ENCODE measurements around the gene GLYAT. TPM values are rescaled to one million over a fixed set of nuclear protein-coding genes. Genes with fewer than 3 reads are reported as not detected.

GLYAT gene
- total and polyA plus RNA-seq, 10 donors: not detected

DNA sequence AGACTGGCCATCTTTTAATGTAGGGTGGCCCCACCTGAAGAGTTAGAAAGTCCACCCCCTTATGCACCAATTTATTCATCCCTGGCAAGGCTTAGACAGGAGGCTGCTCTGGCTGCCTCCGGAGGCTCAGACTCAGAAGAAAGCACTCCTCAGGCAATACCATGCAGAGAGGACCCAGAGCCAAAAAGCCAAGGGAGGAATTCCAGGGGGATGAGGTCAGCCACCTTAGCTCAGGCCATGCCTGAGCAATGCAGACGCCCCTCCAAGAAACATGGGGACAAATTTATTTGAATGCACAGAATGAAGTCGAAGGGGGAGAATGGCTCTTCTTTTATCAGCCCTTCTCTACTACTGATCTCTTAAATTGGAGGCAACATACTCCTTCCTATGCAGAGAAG, 39.7 kb upstream of the GLYAT start:
- TF ChIP-seq POLR2A (IDR thresholded peaks at IDR 0.05): no peak
- no peak for TF ChIP-seq POLR2AphosphoS5 (IDR thresholded peaks at IDR 0.05)
- TF ChIP-seq, protein P1, sequence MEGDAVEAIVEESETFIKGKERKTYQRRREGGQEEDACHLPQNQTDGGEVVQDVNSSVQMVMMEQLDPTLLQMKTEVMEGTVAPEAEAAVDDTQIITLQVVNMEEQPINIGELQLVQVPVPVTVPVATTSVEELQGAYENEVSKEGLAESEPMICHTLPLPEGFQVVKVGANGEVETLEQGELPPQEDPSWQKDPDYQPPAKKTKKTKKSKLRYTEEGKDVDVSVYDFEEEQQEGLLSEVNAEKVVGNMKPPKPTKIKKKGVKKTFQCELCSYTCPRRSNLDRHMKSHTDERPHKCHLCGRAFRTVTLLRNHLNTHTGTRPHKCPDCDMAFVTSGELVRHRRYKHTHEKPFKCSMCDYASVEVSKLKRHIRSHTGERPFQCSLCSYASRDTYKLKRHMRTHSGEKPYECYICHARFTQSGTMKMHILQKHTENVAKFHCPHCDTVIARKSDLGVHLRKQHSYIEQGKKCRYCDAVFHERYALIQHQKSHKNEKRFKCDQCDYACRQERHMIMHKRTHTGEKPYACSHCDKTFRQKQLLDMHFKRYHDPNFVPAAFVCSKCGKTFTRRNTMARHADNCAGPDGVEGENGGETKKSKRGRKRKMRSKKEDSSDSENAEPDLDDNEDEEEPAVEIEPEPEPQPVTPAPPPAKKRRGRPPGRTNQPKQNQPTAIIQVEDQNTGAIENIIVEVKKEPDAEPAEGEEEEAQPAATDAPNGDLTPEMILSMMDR (IDR thresholded peaks at IDR 0.05 in 8 of 11, conservative IDR thresholded peaks at IDR 0.05 in 3 of 11): no peak
- Histone ChIP-seq H3K9me3 (no peaks in the 10 kb centered on the region), H3K27ac (no peak overlapping the region), H3K4me3 (no peak overlapping the region), H3K36me3 (no peaks in the 10 kb centered on the region), H3K4me1 (no peaks in the 10 kb centered on the region), H3K27me3 (replicated peaks in 1 of 7) (no peaks in the 10 kb centered on the region)
- WGBS, 5 donors: 80 to 88% (median 81%) methylated on average over 3 of the region's 3 CpGs
- intact Hi-C loops (cut with DNase I; ENCODE audit: low total_unique reads): no loop called here
- no peak for DNase-seq

DNA sequence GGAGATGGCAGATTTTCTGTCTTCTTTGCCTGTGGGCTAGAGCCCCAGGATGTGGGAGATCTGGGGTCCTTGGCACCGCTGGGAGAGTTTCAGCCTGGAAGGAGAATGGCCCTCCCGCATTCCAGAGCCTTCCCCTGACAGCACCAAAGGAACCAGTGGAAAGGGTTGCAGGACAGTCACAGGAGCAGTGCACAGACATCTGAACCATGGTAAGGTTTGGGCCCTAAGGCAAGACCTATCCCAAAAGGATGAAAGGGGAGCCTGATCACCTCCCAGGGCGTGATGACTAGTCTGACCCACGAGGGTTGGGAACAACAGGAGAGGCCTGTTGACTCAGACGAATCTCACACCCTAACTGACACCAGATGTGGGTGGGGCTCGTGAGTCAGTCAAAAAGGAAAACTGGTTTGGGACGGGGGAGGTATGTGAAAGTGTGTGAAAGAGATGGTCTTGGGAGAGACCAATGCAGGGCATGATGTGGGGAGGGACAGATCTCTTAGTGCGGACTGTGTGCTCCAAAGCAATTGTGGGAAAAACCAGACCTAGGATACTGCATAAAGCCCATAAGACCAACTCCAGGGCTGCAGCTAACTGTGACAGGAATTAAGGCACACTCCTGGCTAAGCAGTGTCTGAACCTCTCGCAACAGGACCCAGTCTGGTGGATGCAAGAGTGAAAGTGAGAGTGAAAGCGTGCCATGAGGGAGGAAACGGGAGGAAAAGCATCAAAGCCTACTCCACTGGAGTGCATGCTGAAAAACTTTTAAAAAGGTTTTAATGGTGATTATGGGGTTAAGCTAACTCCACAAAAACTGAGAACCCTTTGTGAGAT, 39.1 kb upstream of the GLYAT start:
- DNase-seq: no peak
- TF ChIP-seq, protein P1 (IDR thresholded peaks at IDR 0.05 in 8 of 11, conservative IDR thresholded peaks at IDR 0.05 in 3 of 11): no peak
- no peaks in the 10 kb centered on the region for H3K4me1 ChIP-seq
- H3K36me3 ChIP-seq: no peaks in the 10 kb centered on the region
- intact Hi-C loops (cut with DNase I; ENCODE audit: low total_unique reads): no loop called here
- H3K4me3 ChIP-seq: no peak overlapping the region
- no peak overlapping the region for H3K27ac ChIP-seq
- 61 to 78% (median 71%) methylated on average over 11 of the region's 11 CpGs for WGBS, 5 donors
- H3K9me3 ChIP-seq: no peaks in the 10 kb centered on the region
- no peaks in the 10 kb centered on the region for H3K27me3 ChIP-seq (replicated peaks in 1 of 7)

DNA sequence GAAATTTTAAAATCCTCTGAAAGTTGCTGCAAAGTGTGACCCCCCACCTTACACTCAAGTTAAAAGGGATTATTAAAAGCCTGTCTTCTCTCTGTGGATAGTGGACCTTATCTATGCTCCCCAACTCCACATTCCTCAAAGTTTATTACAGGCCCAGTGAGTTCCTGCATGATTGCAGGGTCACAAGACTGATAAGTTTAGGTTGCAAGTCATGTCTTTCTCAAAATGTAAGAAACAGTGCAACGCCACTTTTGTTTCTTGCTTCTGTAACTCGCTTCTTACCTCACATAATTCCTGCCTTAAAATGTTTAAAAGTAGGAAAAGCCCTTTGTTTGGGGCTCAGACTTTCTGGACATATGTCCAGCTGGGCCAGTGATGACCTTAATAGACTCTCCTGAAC, 38.4 kb upstream of the GLYAT start:
- intact Hi-C loops (cut with DNase I; ENCODE audit: low total_unique reads): no loop called here
- no peaks in the 10 kb centered on the region for H3K9me3 ChIP-seq
- no peaks in the 10 kb centered on the region for H3K4me1 ChIP-seq
- DNase-seq: no peak
- no peak overlapping the region for H3K4me3 ChIP-seq
- no peaks in the 10 kb centered on the region for H3K36me3 ChIP-seq
- TF ChIP-seq POLR2A (IDR thresholded peaks at IDR 0.05): no peak
- TF ChIP-seq, protein P1 (IDR thresholded peaks at IDR 0.05 in 8 of 11, conservative IDR thresholded peaks at IDR 0.05 in 3 of 11): no peak
- no peak for TF ChIP-seq POLR2AphosphoS5 (IDR thresholded peaks at IDR 0.05)
- no peaks in the 10 kb centered on the region for H3K27me3 ChIP-seq (replicated peaks in 1 of 7)
- no peak overlapping the region for H3K27ac ChIP-seq
- 73 to 90% (median 80%) methylated on average over 2 of the region's 2 CpGs for WGBS, 5 donors

DNA sequence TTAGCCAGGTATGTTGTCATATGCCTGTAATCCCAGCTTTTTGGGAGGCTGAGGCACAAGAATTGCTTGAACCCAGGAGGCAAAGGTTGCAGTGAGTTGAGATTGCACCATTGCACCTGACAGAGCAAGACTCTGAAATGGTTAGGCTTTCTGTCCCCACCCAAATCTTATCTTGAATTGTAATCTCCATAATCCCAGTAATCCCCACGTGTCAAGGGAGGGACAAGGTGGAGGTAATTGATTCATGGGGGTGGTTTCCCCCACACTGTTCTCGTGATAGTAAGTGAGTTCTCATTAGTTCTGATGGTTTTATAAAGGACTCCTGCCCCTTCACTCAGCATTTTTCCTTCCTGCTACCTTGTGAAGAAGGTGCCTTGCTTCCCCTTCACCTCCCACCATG, 37.6 kb upstream of the GLYAT start:
- H3K36me3 ChIP-seq: no peaks in the 10 kb centered on the region
- no peak overlapping the region for H3K27ac ChIP-seq
- no peaks in the 10 kb centered on the region for H3K27me3 ChIP-seq (replicated peaks in 1 of 7)
- TF ChIP-seq POLR2AphosphoS5 (IDR thresholded peaks at IDR 0.05) (no peak), POLR2A (IDR thresholded peaks at IDR 0.05) (no peak)
- TF ChIP-seq, protein P1 (IDR thresholded peaks at IDR 0.05 in 8 of 11, conservative IDR thresholded peaks at IDR 0.05 in 3 of 11): no peak
- H3K9me3 ChIP-seq: no peaks in the 10 kb centered on the region
- WGBS, 5 donors: 28 to 57% (median 48%) methylated on average over 2 of the region's 2 CpGs
- no peak for DNase-seq
- no peak overlapping the region for H3K4me3 ChIP-seq
- intact Hi-C loops (cut with DNase I; ENCODE audit: low total_unique reads): no loop called here
- H3K4me1 ChIP-seq: no peaks in the 10 kb centered on the region
